GM12891 (cell line): ENCODE data around the gene ABHD8.

Source experiments
- PAX5 ChIP-seq: IDR thresholded peaks from 2 replicates; pipeline ENCODE4 v1.6.1; 2011; ENCODE audit warnings: low read length, moderate library complexity, mild to moderate bottlenecking; ENCODE audit not compliant: insufficient read depth, severe bottlenecking
- POLR2A ChIP-seq: IDR thresholded peaks from 2 replicates; pipeline ENCODE4 v1.6.1; 2011; ENCODE audit warnings: low read depth, low read length, control low read depth
- POLR2AphosphoS5 ChIP-seq: IDR thresholded peaks from 2 replicates; pipeline ENCODE4 v1.6.1; 2011; ENCODE audit warnings: low read depth, low read length, control low read depth
- POU2F2 ChIP-seq: IDR thresholded peaks from 2 replicates; pipeline ENCODE4 v1.6.1; 2011; ENCODE audit warnings: low read depth, mild to moderate bottlenecking, control low read depth, low read length, moderate library complexity
- SPI1 ChIP-seq: IDR thresholded peaks from 2 replicates; pipeline ENCODE4 v1.6.1; 2011; ENCODE audit warnings: low read depth, low read length, control low read depth
- TAF1 ChIP-seq: IDR thresholded peaks from 2 replicates; pipeline ENCODE4 v1.6.1; 2011; ENCODE audit warnings: low read depth, low read length, control low read depth

DNA sequence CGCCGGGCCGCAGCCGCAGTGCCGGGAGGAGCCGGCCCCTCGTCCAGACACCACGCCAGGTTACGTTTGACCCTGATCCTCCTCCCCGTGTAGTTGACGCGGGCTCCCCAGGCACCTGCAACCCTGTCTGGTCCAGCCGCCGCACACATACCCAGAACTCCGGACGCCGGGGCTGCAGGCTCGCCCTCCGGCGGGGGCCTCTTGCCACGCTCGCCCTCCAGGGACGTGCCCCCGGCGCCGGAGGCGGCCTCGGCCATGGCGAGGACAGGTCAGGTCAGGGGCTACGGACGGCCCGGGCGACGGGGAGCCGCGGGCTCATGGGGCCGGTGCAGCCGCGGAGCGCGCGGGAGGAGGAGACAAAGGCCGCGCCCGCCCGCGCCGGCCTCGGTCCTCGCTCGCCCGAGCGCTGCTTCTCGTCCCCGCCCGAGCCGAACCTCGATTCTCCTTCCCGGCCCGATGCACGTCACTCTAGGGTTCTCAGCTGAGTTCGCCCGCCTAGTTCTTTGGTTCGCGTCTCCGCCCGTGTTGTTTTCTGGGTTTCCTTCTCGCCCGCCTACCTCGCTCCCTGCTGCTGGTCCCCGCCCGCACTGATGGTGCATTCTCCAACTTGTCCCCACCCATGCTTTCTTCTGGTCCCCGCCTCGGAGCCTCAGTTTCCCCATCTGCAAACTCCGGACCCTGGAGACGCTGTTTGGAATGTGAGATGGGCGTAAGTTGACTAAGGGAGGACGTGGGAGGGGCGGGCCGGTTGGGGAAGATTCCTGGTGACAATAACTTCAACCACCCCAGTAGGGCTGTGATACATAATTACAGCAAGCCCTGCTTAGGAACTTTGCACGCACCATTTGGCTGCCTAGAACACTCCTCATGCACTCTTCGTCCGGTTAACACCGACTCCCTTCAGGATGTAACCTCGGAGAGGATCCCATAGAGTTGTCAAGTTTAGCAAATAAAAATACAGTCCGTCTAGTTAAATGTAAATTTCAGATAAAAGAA, 31.5 kb upstream of the ABHD8 start, which contains the start of gene ANO8:
- no peak for TF ChIP-seq TAF1
- no peak for TF ChIP-seq POLR2AphosphoS5
- no peak for TF ChIP-seq POLR2A
- no peak for TF ChIP-seq SPI1
- TF ChIP-seq PAX5 = no peak
- peak; percentile 61; the same call in 1 of the 2 replicates for TF ChIP-seq POU2F2
